ENCODE data around the gene TGFB2. TPM values are rescaled to one million over a fixed set of nuclear protein-coding genes. Genes with fewer than 3 reads are reported as not detected.

Gene TGFB2
- total RNA-seq, 1 experiment from 2014 or later: 37.6 TPM

DNA sequence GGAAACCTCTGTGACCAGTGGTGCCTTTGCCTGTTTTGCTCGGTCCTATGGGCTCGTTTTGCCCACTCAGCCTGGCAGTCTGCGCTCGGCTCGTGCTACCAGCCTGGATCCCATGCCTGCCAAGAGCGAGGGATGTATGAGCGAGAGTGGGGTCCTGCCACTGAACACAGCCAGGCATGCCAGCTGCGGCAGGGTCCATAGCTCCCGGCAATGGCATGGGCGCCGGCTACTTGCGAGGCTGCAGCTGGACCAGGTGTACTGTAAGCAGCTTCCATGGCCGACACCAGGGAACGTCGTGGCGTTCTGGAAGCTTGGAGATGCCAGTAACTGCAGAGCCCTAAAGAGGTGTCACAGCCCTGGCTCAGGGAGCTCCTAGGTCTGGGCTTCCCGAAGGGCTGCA lies 22.4 kb upstream of the TGFB2 start:
- H3K9me3 Mint-ChIP-seq (ENCODE audit: low read depth, unreplicated experiment): no peaks in the 10 kb centered on the region
- H3K27me3 Mint-ChIP-seq (ENCODE audit: unreplicated experiment): no peaks in the 10 kb centered on the region
- H3K4me3 Mint-ChIP-seq (ENCODE audit: low read depth, unreplicated experiment): no peak overlapping the region
- intact Hi-C loops (cut with micrococcal nuclease; ENCODE audit: unreplicated experiment): no loop called here
- no peaks in the 10 kb centered on the region for H3K4me1 Mint-ChIP-seq (ENCODE audit: low read depth, unreplicated experiment)
- BruUV-seq (replicated peaks): no TSS peak
- peaks cover 5% of the 10 kb centered on the region for H3K36me3 Mint-ChIP-seq (ENCODE audit: insufficient read depth, unreplicated experiment)
- no peak for DNase-seq
- CTCF ChIA-PET: no interaction called here
- H3K27ac Mint-ChIP-seq (ENCODE audit: unreplicated experiment): no peak overlapping the region
- TF ChIP-seq, protein P1, sequence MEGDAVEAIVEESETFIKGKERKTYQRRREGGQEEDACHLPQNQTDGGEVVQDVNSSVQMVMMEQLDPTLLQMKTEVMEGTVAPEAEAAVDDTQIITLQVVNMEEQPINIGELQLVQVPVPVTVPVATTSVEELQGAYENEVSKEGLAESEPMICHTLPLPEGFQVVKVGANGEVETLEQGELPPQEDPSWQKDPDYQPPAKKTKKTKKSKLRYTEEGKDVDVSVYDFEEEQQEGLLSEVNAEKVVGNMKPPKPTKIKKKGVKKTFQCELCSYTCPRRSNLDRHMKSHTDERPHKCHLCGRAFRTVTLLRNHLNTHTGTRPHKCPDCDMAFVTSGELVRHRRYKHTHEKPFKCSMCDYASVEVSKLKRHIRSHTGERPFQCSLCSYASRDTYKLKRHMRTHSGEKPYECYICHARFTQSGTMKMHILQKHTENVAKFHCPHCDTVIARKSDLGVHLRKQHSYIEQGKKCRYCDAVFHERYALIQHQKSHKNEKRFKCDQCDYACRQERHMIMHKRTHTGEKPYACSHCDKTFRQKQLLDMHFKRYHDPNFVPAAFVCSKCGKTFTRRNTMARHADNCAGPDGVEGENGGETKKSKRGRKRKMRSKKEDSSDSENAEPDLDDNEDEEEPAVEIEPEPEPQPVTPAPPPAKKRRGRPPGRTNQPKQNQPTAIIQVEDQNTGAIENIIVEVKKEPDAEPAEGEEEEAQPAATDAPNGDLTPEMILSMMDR (IDR thresholded peaks at IDR 0.05; ENCODE audit: unreplicated experiment): no peak

DNA sequence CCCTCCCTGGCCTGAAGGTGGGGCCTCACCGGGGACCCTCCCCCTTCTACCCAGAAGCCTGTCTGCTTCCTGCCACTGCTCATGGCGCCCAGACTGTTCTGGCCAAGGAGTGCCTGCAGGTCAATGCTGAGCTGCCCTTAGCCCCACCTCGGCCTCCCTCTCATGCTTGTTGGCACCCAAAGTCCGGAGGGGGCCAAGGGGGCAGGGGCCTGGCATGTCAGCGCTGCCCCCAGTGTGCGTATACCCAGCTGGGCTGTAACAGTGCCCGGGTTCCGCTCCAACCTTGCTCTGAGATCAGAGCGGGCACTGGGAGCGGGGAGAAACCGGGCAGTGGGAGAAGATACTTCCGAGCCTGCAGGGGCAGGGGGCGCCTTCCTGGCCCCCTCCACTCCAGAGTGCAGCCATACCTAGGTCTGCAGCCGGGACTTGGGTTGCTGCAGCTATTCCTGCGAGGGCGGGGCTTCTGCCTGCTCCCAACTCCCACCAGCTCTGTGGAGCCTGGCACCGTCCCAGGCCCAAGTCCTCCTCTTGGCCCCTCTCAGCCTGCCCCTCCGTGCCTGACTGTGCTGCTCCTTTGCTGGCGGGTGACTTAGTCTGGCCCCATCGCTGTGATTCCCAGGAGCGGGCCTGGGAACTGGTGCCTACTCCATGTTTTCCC lies 21.4 kb upstream of the TGFB2 start:
- Mint-ChIP-seq H3K27ac (ENCODE audit: unreplicated experiment) (no peak overlapping the region), H3K9me3 (ENCODE audit: low read depth, unreplicated experiment) (no peaks in the 10 kb centered on the region), H3K4me1 (ENCODE audit: low read depth, unreplicated experiment) (no peaks in the 10 kb centered on the region), H3K4me3 (ENCODE audit: low read depth, unreplicated experiment) (no peak overlapping the region), H3K27me3 (ENCODE audit: unreplicated experiment) (no peaks in the 10 kb centered on the region), H3K36me3 (ENCODE audit: insufficient read depth, unreplicated experiment) (peaks cover 5% of the 10 kb centered on the region)
- TF ChIP-seq, protein P1 (IDR thresholded peaks at IDR 0.05; ENCODE audit: unreplicated experiment): no peak
- no TSS peak for BruUV-seq (replicated peaks)
- CTCF ChIA-PET: no interaction called here
- no peak for DNase-seq
- intact Hi-C loops (cut with micrococcal nuclease; ENCODE audit: unreplicated experiment): no loop called here

DNA sequence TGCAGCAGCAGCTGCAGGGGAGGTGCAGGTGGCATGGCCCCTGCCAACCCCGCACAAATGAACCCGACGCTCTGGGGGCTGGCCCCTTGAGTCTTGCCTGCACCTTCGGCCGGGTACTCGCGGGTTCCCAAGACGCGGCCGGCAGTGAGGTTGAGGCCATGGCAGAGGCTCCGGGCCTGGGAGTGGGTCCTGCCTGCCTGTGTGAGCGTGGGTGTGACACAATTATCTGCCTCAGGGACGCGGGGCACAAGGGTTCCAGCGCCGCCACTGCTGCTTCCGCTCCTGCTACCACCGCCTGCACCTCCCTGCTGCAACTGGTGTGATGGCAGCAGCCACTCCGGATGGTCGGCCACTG lies 20.9 kb upstream of the TGFB2 start:
- Mint-ChIP-seq H3K4me1 (ENCODE audit: low read depth, unreplicated experiment) (no peaks in the 10 kb centered on the region), H3K36me3 (ENCODE audit: insufficient read depth, unreplicated experiment) (peaks cover 5% of the 10 kb centered on the region), H3K27ac (ENCODE audit: unreplicated experiment) (no peak overlapping the region), H3K4me3 (ENCODE audit: low read depth, unreplicated experiment) (no peak overlapping the region), H3K27me3 (ENCODE audit: unreplicated experiment) (no peaks in the 10 kb centered on the region), H3K9me3 (ENCODE audit: low read depth, unreplicated experiment) (no peaks in the 10 kb centered on the region)
- TF ChIP-seq, protein P1 (IDR thresholded peaks at IDR 0.05; ENCODE audit: unreplicated experiment): no peak
- no peak for DNase-seq
- intact Hi-C loops (cut with micrococcal nuclease; ENCODE audit: unreplicated experiment): no loop called here
- CTCF ChIA-PET: no interaction called here
- no TSS peak for BruUV-seq (replicated peaks)

DNA sequence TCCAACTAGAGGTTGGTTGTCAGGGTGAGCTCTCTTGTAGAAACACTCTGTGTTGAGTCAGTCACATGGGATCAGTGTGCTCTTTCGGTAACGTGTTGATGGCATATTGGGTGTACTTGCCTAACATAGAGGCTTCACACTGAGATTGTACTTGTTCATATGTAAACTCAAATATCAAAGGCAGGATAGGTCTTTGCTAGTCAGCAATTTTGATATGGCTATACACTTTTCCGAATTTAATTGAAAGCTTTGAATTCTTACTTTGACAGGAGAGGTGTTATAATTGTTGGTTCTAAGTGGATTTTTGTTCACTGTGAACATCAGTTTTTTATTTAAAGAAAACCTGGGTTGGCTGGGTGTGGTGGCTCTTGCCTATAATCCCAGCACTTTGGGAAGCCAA lies 16.4 kb upstream of the TGFB2 start:
- H3K4me3 Mint-ChIP-seq (ENCODE audit: low read depth, unreplicated experiment): no peak overlapping the region
- H3K27me3 Mint-ChIP-seq (ENCODE audit: unreplicated experiment): no peaks in the 10 kb centered on the region
- peaks cover 5% of the 10 kb centered on the region for H3K36me3 Mint-ChIP-seq (ENCODE audit: insufficient read depth, unreplicated experiment)
- H3K27ac Mint-ChIP-seq (ENCODE audit: unreplicated experiment): no peak overlapping the region
- no peak for DNase-seq
- H3K4me1 Mint-ChIP-seq (ENCODE audit: low read depth, unreplicated experiment): no peaks in the 10 kb centered on the region
- intact Hi-C loops (cut with micrococcal nuclease; ENCODE audit: unreplicated experiment): no loop called here
- TF ChIP-seq, protein P1 (IDR thresholded peaks at IDR 0.05; ENCODE audit: unreplicated experiment): no peak
- H3K9me3 Mint-ChIP-seq (ENCODE audit: low read depth, unreplicated experiment): no peaks in the 10 kb centered on the region
- no TSS peak for BruUV-seq (replicated peaks)
- CTCF ChIA-PET: interaction anchor here (1.0 to 1.7 kb wide), 2 partner anchors 1053 to 1332 kb away, joined by 3 to 4 read pairs; no protein-coding TSS in a partner anchor
